Activated CD8-positive, alpha-beta memory T cell treated with anti-CD3 and anti-CD28 coated beads, Interleukin-2, amount 50 U/mL, for 1 hour (primary cell): ENCODE data around the gene IRF2BP2.

Source experiments
- DNase-seq: peaks from one replicate; pipeline ENCODE4 v3.0.0-alpha.2; 2020; ENCODE audit errors: extremely low read depth

The IRF2BP2 gene

GRCh38 chr1:234613128-234613875 lies 3.3 kb upstream of the IRF2BP2 start:
- DNase-seq, result no peak

- DNase-seq, result peak; percentile 80
Observed at GRCh38 chr1:234612352-234613127, 2.6 kb upstream of the IRF2BP2 start.

GRCh38 chr1:234611847-234612351 lies 1.9 kb upstream of the IRF2BP2 start:
- no peak for DNase-seq

- no peak for DNase-seq
Observed at GRCh38 chr1:234611225-234611846, 1.4 kb upstream of the IRF2BP2 start.

- DNase-seq, result peak; percentile 85
Observed at GRCh38 chr1:234610666-234611224, 767 bp upstream of the IRF2BP2 start.

GRCh38 chr1:234609691-234610042 lies 311 bp downstream of the IRF2BP2 start:
- no peak for DNase-seq

- no peak for DNase-seq
Observed at GRCh38 chr1:234608911-234609690, 877 bp downstream of the IRF2BP2 start.

- DNase-seq, result peak; percentile 83
Observed at GRCh38 chr1:234608025-234608910, 1.7 kb downstream of the IRF2BP2 start.

GRCh38 chr1:234607109-234608024 lies 2.6 kb downstream of the IRF2BP2 start:
- no peak for DNase-seq

- DNase-seq, result no peak
Observed at GRCh38 chr1:234606784-234607108, 3.2 kb downstream of the IRF2BP2 start.

- DNase-seq, result no peak
Observed at GRCh38 chr1:234605983-234606783, 3.8 kb downstream of the IRF2BP2 start.

- no peak for DNase-seq
Observed at GRCh38 chr1:234605399-234605982, 4.5 kb downstream of the IRF2BP2 start.

- DNase-seq, result no peak
Observed at GRCh38 chr1:234604495-234605398, 5.2 kb downstream of the IRF2BP2 start.

- DNase-seq, result no peak
Observed at GRCh38 chr1:234603221-234604204, 6.5 kb downstream of the IRF2BP2 start.

- DNase-seq, result no peak
Observed at GRCh38 chr1:234602334-234603220, 7.4 kb downstream of the IRF2BP2 start.
